Keratinocyte (primary cell): ENCODE data around the gene SCML2. TPM values are rescaled to one million over a fixed set of nuclear protein-coding genes. Genes with fewer than 3 reads are reported as not detected.

Experiments
- DNase-seq: peaks from one replicate; pipeline ENCODE4 v3.0.0-alpha.2; 2011; ENCODE audit warnings: low read depth, missing footprints, low spot score
- FAIRE-seq: peaks from 2 replicates; lab custom pipeline; 2011; peaks lifted over from hg19 to GRCh38; lab: Jason Lieb, UNC
- H2AFZ ChIP-seq: 2 replicates; pipeline ENCODE4 v1.6.0; 2012; ENCODE audit warnings: low read length, control low read depth, inconsistent platforms; ENCODE audit not compliant: control insufficient read depth
- H3K27ac ChIP-seq: 2 replicates; pipeline ENCODE4 v1.5.1; 2011; ENCODE audit warnings: low read length; ENCODE audit not compliant: control insufficient read depth, insufficient read depth
- H3K27me3 ChIP-seq: 3 replicates; pipeline ENCODE4 v1.6.0; 2011; ENCODE audit warnings: low read length; ENCODE audit not compliant: control insufficient read depth, insufficient read depth; ENCODE audit errors: extremely low read depth
- H3K36me3 ChIP-seq, 2 experiments: 2 replicates in 1 of 2; 3 replicates in 1 of 2; pipeline ENCODE4 v1.5.1; 2011; ENCODE audit warnings: low read length in 2 of 2, mild to moderate bottlenecking in 1 of 2; ENCODE audit not compliant: control insufficient read depth in 2 of 2, insufficient read depth in 2 of 2; ENCODE audit errors: extremely low read depth in 1 of 2
- H3K4me1 ChIP-seq: 3 replicates; pipeline ENCODE4 v1.5.1; 2011; ENCODE audit warnings: low read length; ENCODE audit not compliant: control insufficient read depth, insufficient read depth; ENCODE audit errors: extremely low read depth
- H3K4me2 ChIP-seq: 3 replicates; pipeline ENCODE4 v1.6.0; 2011; ENCODE audit warnings: low read depth, low read length; ENCODE audit not compliant: control insufficient read depth, insufficient read depth; ENCODE audit errors: extremely low read depth
- H3K4me3 ChIP-seq, 3 experiments: fragments of 200-600 bp in 1 of 3; sonication (generic) in 1 of 3; 2 replicates in 2 of 3; 3 replicates in 1 of 3; pipeline ENCODE4 v1.5.1; 2011 to 2016; ENCODE audit warnings: low read length in 3 of 3, mild to moderate bottlenecking in 3 of 3, control low read depth in 2 of 3, inconsistent platforms in 1 of 3, low read depth in 1 of 3, mixed read lengths in 1 of 3, mixed run types in 1 of 3, moderate library complexity in 1 of 3; ENCODE audit not compliant: control insufficient read depth in 2 of 3, insufficient read depth in 2 of 3; ENCODE audit errors: extremely low read depth in 1 of 3
- H3K79me2 ChIP-seq: 2 replicates; pipeline ENCODE4 v1.6.0; 2012; ENCODE audit warnings: low read length; ENCODE audit not compliant: control insufficient read depth, insufficient read depth
- H3K9ac ChIP-seq: 3 replicates; pipeline ENCODE4 v1.6.0; 2011; ENCODE audit warnings: low read length; ENCODE audit not compliant: control insufficient read depth, insufficient read depth; ENCODE audit errors: extremely low read depth
- H3K9me1 ChIP-seq: 3 replicates; pipeline ENCODE4 v1.6.0; 2011; ENCODE audit warnings: low read length; ENCODE audit not compliant: control insufficient read depth, insufficient read depth; ENCODE audit errors: extremely low read depth
- H3K9me3 ChIP-seq: 2 replicates; pipeline ENCODE4 v1.5.1; 2012; ENCODE audit warnings: low read depth, low read length; ENCODE audit not compliant: control insufficient read depth
- H4K20me1 ChIP-seq: 3 replicates; pipeline ENCODE4 v1.6.0; 2011; ENCODE audit warnings: low read length; ENCODE audit not compliant: control insufficient read depth, insufficient read depth; ENCODE audit errors: extremely low read depth
- EZH2 ChIP-seq: IDR thresholded peaks from one replicate; pipeline ENCODE4 v1.6.1; 2012; ENCODE audit warnings: inconsistent platforms, mild to moderate bottlenecking, low read length, moderate library complexity
- dilution Hi-C: fragments of 300-500 bp; cut with MboI; formaldehyde crosslinking; loops from one replicate; pipeline ENCODE4 v1.7.0; 2020; ENCODE audit warnings: low sequenced_read_pairs; ENCODE audit not compliant: extremely low pct_ligation_motif_present
- polyA plus RNA-seq, 5 experiments: library from polyadenylated mRNA; depleted of rRNA in 3 of 5; stranded (reverse) in 3 of 5; stranded (forward) in 1 of 5; unstranded in 1 of 5; fragments of >200 nt; gene quantifications; 1 replicate in 1 of 5; 2 replicates in 3 of 5; 3 replicates in 1 of 5; pipeline versions ENCODE4 v1.2.1 to v1.2.3, GENCODE V29; 2011 to 2012; ENCODE audit warnings: missing spikeins in 2 of 5, low read depth in 1 of 5, low replicate concordance in 1 of 5
- TF ChIP-seq, protein P1 (sequence below), 3 experiments: IDR thresholded peaks in 1 of 3; conservative IDR thresholded peaks in 1 of 3; optimal IDR thresholded peaks in 1 of 3; 2 replicates in 2 of 3; 3 replicates in 1 of 3; pipeline versions ENCODE3 to v1.5.1; 2011; ENCODE audit warnings: low read length in 3 of 3, mild to moderate bottlenecking in 3 of 3, moderate library complexity in 2 of 3, control low read depth in 1 of 3, inconsistent platforms in 1 of 3; ENCODE audit not compliant: insufficient read depth in 2 of 3; ENCODE audit errors: extremely low read depth in 1 of 3

The SCML2 gene
- polyA plus RNA-seq, 1 donor (not counting 4 experiments of a cell fraction or from before 2014, with no cell fraction given) = 0.64 TPM

DNA sequence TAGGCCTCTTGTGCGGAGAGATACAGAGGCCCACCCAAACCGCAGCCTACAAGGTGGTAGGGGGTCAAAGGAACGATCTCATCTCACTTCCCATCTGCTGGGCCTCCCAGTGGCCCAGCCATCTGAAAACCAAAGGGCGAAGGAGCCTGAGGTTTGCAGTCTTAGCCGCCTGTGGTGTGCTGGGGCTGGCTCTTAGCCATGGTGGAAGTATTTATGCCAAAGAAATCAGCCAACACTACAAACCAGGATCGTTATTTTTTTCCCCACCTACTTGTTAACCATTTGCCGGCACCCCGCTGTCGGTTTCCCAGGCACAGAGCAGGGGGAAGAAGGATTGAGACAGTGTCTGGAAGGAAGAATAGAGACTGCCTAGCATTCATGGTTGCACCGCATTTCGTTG is 40.0 kb upstream of the SCML2 start:
- H3K27me3 ChIP-seq = no peaks in the 10 kb centered on the region

GRCh38 chrX:18390941-18391538 is 36.6 kb upstream of the SCML2 start:
- TF ChIP-seq EZH2 = no peak
- TF ChIP-seq, protein P1, sequence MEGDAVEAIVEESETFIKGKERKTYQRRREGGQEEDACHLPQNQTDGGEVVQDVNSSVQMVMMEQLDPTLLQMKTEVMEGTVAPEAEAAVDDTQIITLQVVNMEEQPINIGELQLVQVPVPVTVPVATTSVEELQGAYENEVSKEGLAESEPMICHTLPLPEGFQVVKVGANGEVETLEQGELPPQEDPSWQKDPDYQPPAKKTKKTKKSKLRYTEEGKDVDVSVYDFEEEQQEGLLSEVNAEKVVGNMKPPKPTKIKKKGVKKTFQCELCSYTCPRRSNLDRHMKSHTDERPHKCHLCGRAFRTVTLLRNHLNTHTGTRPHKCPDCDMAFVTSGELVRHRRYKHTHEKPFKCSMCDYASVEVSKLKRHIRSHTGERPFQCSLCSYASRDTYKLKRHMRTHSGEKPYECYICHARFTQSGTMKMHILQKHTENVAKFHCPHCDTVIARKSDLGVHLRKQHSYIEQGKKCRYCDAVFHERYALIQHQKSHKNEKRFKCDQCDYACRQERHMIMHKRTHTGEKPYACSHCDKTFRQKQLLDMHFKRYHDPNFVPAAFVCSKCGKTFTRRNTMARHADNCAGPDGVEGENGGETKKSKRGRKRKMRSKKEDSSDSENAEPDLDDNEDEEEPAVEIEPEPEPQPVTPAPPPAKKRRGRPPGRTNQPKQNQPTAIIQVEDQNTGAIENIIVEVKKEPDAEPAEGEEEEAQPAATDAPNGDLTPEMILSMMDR (optimal IDR thresholded peaks at IDR 0.05 in 1 of 3, IDR thresholded peaks at IDR 0.05 in 1 of 3, conservative IDR thresholded peaks at IDR 0.05 in 1 of 3; ENCODE audit: extremely low read depth in 1 of 3, insufficient read depth in 2 of 3, low read length in 3 of 3) = peak in 2 of 3 experiments; percentile 46 to 47
- Histone ChIP-seq H3K36me3 (no peaks in the 10 kb centered on the region), H3K9ac (no peak overlapping the region), H3K4me2 (no peak overlapping the region), H3K79me2 (no peaks in the 10 kb centered on the region), H3K4me3 (no peak overlapping the region), H3K9me3 (no peaks in the 10 kb centered on the region), H4K20me1 (no peaks in the 10 kb centered on the region), H3K27me3 (no peaks in the 10 kb centered on the region), H3K9me1 (no peaks in the 10 kb centered on the region), H3K4me1 (no peaks in the 10 kb centered on the region), H3K27ac (no peak overlapping the region), H2AFZ (no peak overlapping the region)
- FAIRE-seq (no peak), DNase-seq (peak; percentile 1)
- dilution Hi-C loops = no loop called here

More for the DNA sequence above, 40.0 kb upstream of the SCML2 start:
- Histone ChIP-seq H3K27ac (no peak overlapping the region), H3K79me2 (no peaks in the 10 kb centered on the region), H3K9me1 (no peaks in the 10 kb centered on the region), H3K4me3 (no peak overlapping the region), H3K9ac (no peak overlapping the region), H2AFZ (no peak overlapping the region), H3K9me3 (no peaks in the 10 kb centered on the region), H3K4me2 (no peak overlapping the region), H3K36me3 (no peaks in the 10 kb centered on the region), H3K4me1 (no peaks in the 10 kb centered on the region), H4K20me1 (no peaks in the 10 kb centered on the region)
- DNase-seq = no peak
- FAIRE-seq = no peak
- dilution Hi-C loops = no loop called here
- no peak for TF ChIP-seq EZH2
- TF ChIP-seq, protein P1 (optimal IDR thresholded peaks at IDR 0.05 in 1 of 3, IDR thresholded peaks at IDR 0.05 in 1 of 3, conservative IDR thresholded peaks at IDR 0.05 in 1 of 3; ENCODE audit: extremely low read depth in 1 of 3, insufficient read depth in 2 of 3, low read length in 3 of 3) = no peak
